SW 1271 (cell line): ENCODE measurements around the gene CHRNA5.
"Not testable (repeated sequence)": the region's sequence is repeated elsewhere in the genome, so short reads cannot be mapped to it uniquely, and the experiment has no call there.

Source experiments
- DNase-seq, 2 experiments: peaks; one replicate each; lab custom pipeline; 2025; lab: John Stamatoyannopoulos, UW

Gene CHRNA5

GRCh38 chr15:78565951-78566774 lies 843 bp downstream of the CHRNA5 start:
- DNase-seq = peak in 1 of 2 experiments; percentile 68

GRCh38 chr15:78567531-78567930 lies 2.2 kb downstream of the CHRNA5 start:
- DNase-seq = no peak

GRCh38 chr15:78570710-78571109 lies 5.4 kb downstream of the CHRNA5 start:
- DNase-seq = peak in 1 of 2 experiments; percentile 15

- no peak for DNase-seq
Observed at GRCh38 chr15:78571382-78571781, 6.1 kb downstream of the CHRNA5 start.

GRCh38 chr15:78573416-78573815 lies 8.1 kb downstream of the CHRNA5 start:
- DNase-seq = no peak

GRCh38 chr15:78574944-78575343 lies 9.6 kb downstream of the CHRNA5 start:
- no peak for DNase-seq

- DNase-seq = no peak
Observed at GRCh38 chr15:78597583-78597982, 32.3 kb downstream of the CHRNA5 start.

- DNase-seq = no peak
Observed at GRCh38 chr15:78598348-78598747, 33.0 kb downstream of the CHRNA5 start.

- no peak for DNase-seq
Observed at GRCh38 chr15:78599189-78599588, 33.9 kb downstream of the CHRNA5 start.

GRCh38 chr15:78603467-78603866 lies 38.1 kb downstream of the CHRNA5 start:
- no peak for DNase-seq

GRCh38 chr15:78604420-78604819 lies 39.1 kb downstream of the CHRNA5 start:
- DNase-seq = no peak

- no peak for DNase-seq
Observed at GRCh38 chr15:78605201-78605600, 39.9 kb downstream of the CHRNA5 start.

- DNase-seq = no peak
Observed at GRCh38 chr15:78605680-78606079, 40.4 kb downstream of the CHRNA5 start.

- not testable (repeated sequence) for DNase-seq
Observed at GRCh38 chr15:78609551-78609950, 44.2 kb downstream of the CHRNA5 start.

- no peak for DNase-seq
Observed at GRCh38 chr15:78614021-78614420, 48.7 kb downstream of the CHRNA5 start.

GRCh38 chr15:78615151-78615589 lies 49.9 kb downstream of the CHRNA5 start:
- no peak for DNase-seq

GRCh38 chr15:78616506-78616905 lies 51.2 kb downstream of the CHRNA5 start:
- DNase-seq = no peak

- DNase-seq = no peak
Observed at GRCh38 chr15:78617076-78617475, 51.8 kb downstream of the CHRNA5 start.

GRCh38 chr15:78617516-78617915 lies 52.2 kb downstream of the CHRNA5 start:
- no peak for DNase-seq

GRCh38 chr15:78618064-78618463 lies 52.7 kb downstream of the CHRNA5 start:
- DNase-seq = no peak

GRCh38 chr15:78618490-78618934 lies 53.2 kb downstream of the CHRNA5 start:
- DNase-seq = peak; percentile 47 to 78

GRCh38 chr15:78619022-78619950 lies 54.0 kb downstream of the CHRNA5 start:
- no peak for DNase-seq
